DND-41 (cell line): ENCODE measurements around the gene TPX2.

Source experiments
- ATAC-seq: fragments of 200-7000 bp; cut with Tn5 transposase; 3 replicates; pipeline ENCODE4 v1.9.1; 2021; ENCODE audit warnings: low read depth; ENCODE audit not compliant: insufficient read depth
- DNase-seq: peaks from one replicate; pipeline ENCODE4 v3.0.0-alpha.2; 2020
- H2AFZ ChIP-seq: 2 replicates; pipeline ENCODE4 v1.6.0; 2012; ENCODE audit warnings: low read depth, low read length
- H3K27ac ChIP-seq: 2 replicates; pipeline ENCODE4 v1.5.1; 2012; ENCODE audit warnings: low read length, inconsistent platforms
- H3K27me3 ChIP-seq: fragments of 200-600 bp; sonication (generic); 2 replicates; pipeline ENCODE4 v1.6.0; 2012; ENCODE audit warnings: low read length, mild to moderate bottlenecking, inconsistent platforms; ENCODE audit not compliant: insufficient read depth, poor library complexity
- H3K36me3 ChIP-seq: 2 replicates; pipeline ENCODE4 v1.5.1; 2012; ENCODE audit warnings: low read length, inconsistent platforms; ENCODE audit not compliant: insufficient read depth
- H3K4me1 ChIP-seq: 2 replicates; pipeline ENCODE4 v1.5.1; 2012; ENCODE audit warnings: mild to moderate bottlenecking, low read length; ENCODE audit not compliant: insufficient read depth
- H3K4me2 ChIP-seq: 2 replicates; pipeline ENCODE4 v1.6.0; 2012; ENCODE audit warnings: mild to moderate bottlenecking, moderate library complexity, low read length, inconsistent platforms; ENCODE audit not compliant: insufficient read depth
- H3K4me3 ChIP-seq, 2 experiments: fragments of 200-600 bp in 1 of 2; shearing (Covaris generic) in 1 of 2; 2 replicates each; pipeline ENCODE4 v1.5.1; 2012 to 2016; ENCODE audit warnings: inconsistent platforms in 2 of 2, low read length in 2 of 2, mild to moderate bottlenecking in 2 of 2, low read depth in 1 of 2, moderate library complexity in 1 of 2
- H3K79me2 ChIP-seq: 2 replicates; pipeline ENCODE4 v1.6.0; 2012; ENCODE audit warnings: low read length, inconsistent platforms; ENCODE audit not compliant: insufficient read depth
- H3K9ac ChIP-seq: 2 replicates; pipeline ENCODE4 v1.6.0; 2012; ENCODE audit warnings: low read depth, mild to moderate bottlenecking, inconsistent platforms, low read length, moderate library complexity
- H3K9me3 ChIP-seq: 2 replicates; pipeline ENCODE4 v1.5.1; 2012; ENCODE audit warnings: low read length, moderate library complexity, mild to moderate bottlenecking, inconsistent platforms; ENCODE audit not compliant: insufficient read depth, severe bottlenecking
- H4K20me1 ChIP-seq: 2 replicates; pipeline ENCODE4 v1.6.0; 2012; ENCODE audit warnings: low read length; ENCODE audit not compliant: insufficient read depth
- CTCF ChIP-seq: IDR thresholded peaks from 2 replicates; pipeline ENCODE4 v1.5.1; 2012; ENCODE audit warnings: borderline replicate concordance, low read length, moderate library complexity, mild to moderate bottlenecking; ENCODE audit not compliant: poor library complexity, severe bottlenecking; ENCODE audit errors: extremely low read depth
- EZH2 ChIP-seq: IDR thresholded peaks from 3 replicates; pipeline ENCODE4 v1.6.1; 2012; ENCODE audit warnings: borderline replicate concordance, low read depth, mild to moderate bottlenecking, moderate library complexity, low read length, inconsistent platforms; ENCODE audit not compliant: severe bottlenecking

TPX2 gene

GRCh38 chr20:31818376-31818908 lies 79.4 kb downstream of the TPX2 start:
- H3K4me2 ChIP-seq, result no peak overlapping the region
- H3K36me3 ChIP-seq, result no peaks in the 10 kb centered on the region
- no peaks in the 10 kb centered on the region for H3K27me3 ChIP-seq
- no peak overlapping the region for H3K27ac ChIP-seq
- no peaks in the 10 kb centered on the region for H3K79me2 ChIP-seq
- no peaks in the 10 kb centered on the region for H3K9me3 ChIP-seq
- TF ChIP-seq EZH2 (no peak), CTCF (no peak)
- no peak overlapping the region for H2AFZ ChIP-seq
- H3K4me3 ChIP-seq, result no peak overlapping the region
- H3K4me1 ChIP-seq, result peaks cover 9% of the 10 kb centered on the region
- no peak overlapping the region for H3K9ac ChIP-seq
- H4K20me1 ChIP-seq, result no peaks in the 10 kb centered on the region
- DNase-seq, result no peak
- no peak for ATAC-seq

GRCh38 chr20:31819083-31819784 lies 80.1 kb downstream of the TPX2 start, which contains the start of gene MYLK2:
MYLK2 (plus strand) TSS chr20:31819356; CDS start chr20:31819581, 225 bp downstream.
- Histone ChIP-seq H3K4me2 (no peak within 1 kb of the TSS), H3K79me2 (no peaks in the 10 kb centered on the region), H4K20me1 (no peaks in the 10 kb centered on the region), H3K9ac (no peak within 1 kb of the TSS), H3K36me3 (no peaks in the 10 kb centered on the region), H3K4me3 (no peak within 1 kb of the TSS), H3K27ac (no peak within 1 kb of the TSS), H3K9me3 (no peaks in the 10 kb centered on the region), H2AFZ (no peak within 1 kb of the TSS), H3K4me1 (peaks cover 9% of the 10 kb centered on the region), H3K27me3 (no peaks in the 10 kb centered on the region)
- no peak for DNase-seq
- no peak for TF ChIP-seq EZH2
- TF ChIP-seq CTCF, result no peak
- ATAC-seq, result no peak

GRCh38 chr20:31820228-31820627 lies 81.1 kb downstream of the TPX2 start:
- DNase-seq (no peak), ATAC-seq (no peak)
- Histone ChIP-seq H3K4me3 (no peak overlapping the region), H4K20me1 (no peaks in the 10 kb centered on the region), H3K4me1 (peaks cover 9% of the 10 kb centered on the region), H3K9me3 (no peaks in the 10 kb centered on the region), H3K9ac (no peak overlapping the region), H3K27me3 (no peaks in the 10 kb centered on the region), H2AFZ (no peak overlapping the region), H3K36me3 (no peaks in the 10 kb centered on the region), H3K4me2 (no peak overlapping the region), H3K79me2 (no peaks in the 10 kb centered on the region), H3K27ac (no peak overlapping the region)
- TF ChIP-seq CTCF (no peak), EZH2 (no peak)
